Activated T-helper 9 cell treated with anti-CD3 and anti-CD28 coated beads, Interleukin-2, amount 50 U/mL, for 16 hours (primary cell): Measurements from ENCODE around the gene MAST4.
"Not testable (repeated sequence)": the region's sequence is repeated elsewhere in the genome, so short reads cannot be mapped to it uniquely, and the experiment has no call there.

ENCODE experiments used
- DNase-seq: peaks from one replicate; pipeline ENCODE4 v3.0.0-alpha.2; 2020; ENCODE audit warnings: low read depth

The MAST4 gene

GRCh38 chr5:67090040-67090439 lies 493.8 kb downstream of the MAST4 start:
- no peak for DNase-seq

DNA sequence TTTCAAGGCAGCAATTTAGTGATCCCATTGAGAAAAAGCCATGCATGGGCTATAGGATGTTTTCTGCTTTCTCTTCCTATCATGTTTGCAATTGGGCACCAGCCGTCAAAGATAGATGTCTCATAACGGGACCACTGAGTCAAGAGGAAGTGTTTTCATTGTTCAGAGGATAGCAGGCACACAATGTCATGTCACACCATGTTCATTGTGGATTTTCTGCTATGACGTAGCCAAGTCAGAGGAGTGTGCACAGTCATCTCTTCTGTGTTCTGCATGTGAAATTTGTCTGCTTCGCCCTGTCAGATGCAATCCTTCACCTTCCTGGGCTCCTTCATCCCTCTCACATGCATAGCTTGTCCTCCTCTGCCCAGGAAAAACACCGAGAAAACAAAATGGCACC lies 494.4 kb downstream of the MAST4 start:
- no peak for DNase-seq

GRCh38 chr5:67092535-67092934 lies 496.3 kb downstream of the MAST4 start:
- no peak for DNase-seq

DNA sequence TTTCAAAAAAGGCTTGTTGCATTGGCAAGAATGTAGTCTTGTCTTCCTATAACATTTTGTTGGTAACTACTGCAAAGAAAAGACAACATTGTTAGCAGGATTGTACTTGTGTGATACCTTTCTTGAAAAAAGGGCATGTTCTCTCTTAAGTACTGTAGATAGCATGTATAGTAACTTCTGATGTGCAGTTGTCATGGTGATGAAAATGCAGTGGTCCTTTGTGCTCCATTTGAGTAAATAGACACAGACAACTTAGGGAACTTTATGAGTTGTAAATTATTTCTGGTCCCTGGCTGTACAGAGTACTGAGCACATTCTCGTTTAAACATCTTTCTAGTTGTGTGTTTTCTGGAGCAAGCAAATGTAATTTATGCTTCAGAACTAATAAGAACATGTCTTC lies 497.1 kb downstream of the MAST4 start:
- DNase-seq, result no peak

DNA sequence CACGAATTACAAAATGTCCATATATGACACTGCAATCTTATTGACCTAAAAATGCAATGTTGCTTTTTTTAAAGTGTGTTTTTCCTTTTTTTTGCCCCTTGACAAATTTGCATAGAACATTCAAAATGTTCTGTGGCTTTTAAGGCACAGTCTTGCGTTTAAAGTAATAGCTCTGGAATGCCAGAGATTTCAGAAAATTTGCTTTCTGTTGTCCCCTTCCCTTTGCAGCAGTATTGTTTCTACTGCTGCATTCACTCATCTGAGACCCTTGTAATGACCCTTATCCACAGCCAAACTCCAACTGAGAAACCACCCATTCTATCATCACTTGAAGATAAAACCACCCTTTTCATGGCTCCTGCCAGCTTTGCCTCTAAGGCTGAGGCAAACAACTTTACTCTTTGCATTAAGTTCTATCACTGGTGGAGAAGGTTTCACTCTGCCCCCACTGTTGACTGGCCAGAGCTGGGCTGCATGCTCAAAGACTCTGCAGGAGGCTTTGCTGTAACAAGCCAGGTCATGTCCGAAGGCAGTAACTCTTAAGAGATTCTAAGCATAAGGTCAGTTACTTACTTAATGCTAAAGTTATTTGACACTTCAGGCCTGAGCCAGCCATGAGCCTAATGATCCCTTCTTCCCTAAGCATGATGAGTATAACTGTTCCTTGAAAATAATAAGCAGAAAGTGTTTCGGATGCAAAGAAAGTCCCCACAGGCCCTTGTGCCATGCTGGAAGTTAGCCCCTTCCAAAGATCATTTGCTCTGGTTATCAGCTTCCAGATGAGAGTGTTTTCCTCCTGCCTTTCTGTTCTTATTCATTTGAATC lies 498.5 kb downstream of the MAST4 start:
- DNase-seq, result no peak

- no peak for DNase-seq
These were observed 499.4 kb downstream of the MAST4 start for GRCh38 chr5:67095346-67096171.

GRCh38 chr5:67098656-67099055 lies 502.5 kb downstream of the MAST4 start:
- DNase-seq, result no peak

DNA sequence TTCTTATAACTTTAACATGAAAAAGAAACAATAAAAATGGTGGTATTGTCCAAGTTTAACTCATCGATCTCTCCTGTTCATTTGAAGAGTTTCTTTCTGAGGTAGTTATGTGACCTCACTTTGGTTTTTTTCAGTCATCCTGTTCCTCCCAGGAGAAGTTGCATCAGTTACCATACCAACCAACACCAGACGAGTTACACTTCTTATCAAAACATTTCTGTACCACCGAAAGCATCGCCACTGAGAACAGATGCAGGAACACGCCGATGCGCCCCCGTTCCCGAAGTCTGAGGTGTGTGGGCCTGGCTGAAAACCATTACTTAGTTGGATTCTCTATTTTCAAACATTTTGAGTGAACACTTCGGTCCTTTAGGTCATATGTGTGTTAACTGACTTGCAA lies 504.1 kb downstream of the MAST4 start:
- DNase-seq, result no peak

- no peak for DNase-seq
These were observed 506.5 kb downstream of the MAST4 start for GRCh38 chr5:67102708-67103107.

GRCh38 chr5:67104859-67105258 lies 508.7 kb downstream of the MAST4 start:
- no peak for DNase-seq

- no peak for DNase-seq
These were observed 509.1 kb downstream of the MAST4 start for GRCh38 chr5:67105270-67105669.

DNA sequence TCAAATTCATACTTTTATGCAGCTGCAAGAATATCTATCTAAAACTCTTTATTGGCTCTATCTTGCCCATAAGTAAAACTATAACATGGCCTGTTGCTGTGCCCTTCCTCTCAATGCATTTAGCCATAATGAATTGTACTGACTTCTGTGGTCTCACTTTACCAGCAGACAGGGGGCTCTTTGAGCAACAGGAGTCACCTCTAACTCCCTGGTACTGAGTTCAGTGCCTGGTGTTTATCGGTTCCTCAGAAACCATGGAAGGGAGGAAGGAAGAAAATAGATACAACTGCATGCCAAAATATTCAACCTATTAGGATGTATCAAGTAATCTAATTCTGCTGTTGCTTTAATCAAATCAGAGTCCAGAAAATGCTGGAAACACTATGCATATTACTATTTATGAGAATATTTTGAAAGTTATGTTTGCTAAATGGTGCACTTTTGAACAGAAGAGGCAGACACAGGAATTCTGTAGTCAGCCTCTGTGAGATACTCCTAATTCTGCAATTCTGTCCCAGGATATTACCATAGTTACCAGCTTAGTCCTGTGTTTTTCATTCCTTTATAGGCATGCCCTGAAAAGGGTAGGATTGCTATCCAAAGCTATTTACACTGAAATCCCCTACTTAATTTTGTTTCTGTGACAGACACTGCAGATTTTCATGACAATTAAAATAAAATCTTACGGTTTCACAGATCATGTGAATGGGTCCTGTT lies 510.6 kb downstream of the MAST4 start:
- DNase-seq, result no peak

GRCh38 chr5:67111779-67112178 lies 515.6 kb downstream of the MAST4 start:
- DNase-seq, result no peak

DNA sequence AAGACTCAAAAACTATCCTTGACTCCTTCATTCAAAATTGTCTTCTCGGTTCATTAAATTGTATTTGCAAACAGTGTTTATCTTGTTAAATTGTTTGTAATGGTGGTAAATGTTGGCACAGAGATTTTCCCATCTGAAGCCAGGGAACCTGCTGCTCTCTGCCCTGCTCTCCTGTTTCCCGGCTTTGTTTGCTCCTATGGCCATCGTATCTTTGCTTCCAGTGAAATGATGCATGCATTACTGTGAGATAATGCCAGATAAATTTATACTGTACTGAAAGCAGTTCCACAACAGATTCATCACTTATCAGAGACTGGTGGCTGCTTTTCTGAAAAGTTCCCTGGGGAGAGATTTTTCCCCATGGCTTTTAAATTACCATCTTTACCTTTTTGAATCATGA lies 519.1 kb downstream of the MAST4 start:
- DNase-seq, result no peak

- DNase-seq, result no peak
These were observed 519.6 kb downstream of the MAST4 start for GRCh38 chr5:67115817-67116216.

GRCh38 chr5:67118050-67118620 lies 521.9 kb downstream of the MAST4 start:
- no peak for DNase-seq

DNA sequence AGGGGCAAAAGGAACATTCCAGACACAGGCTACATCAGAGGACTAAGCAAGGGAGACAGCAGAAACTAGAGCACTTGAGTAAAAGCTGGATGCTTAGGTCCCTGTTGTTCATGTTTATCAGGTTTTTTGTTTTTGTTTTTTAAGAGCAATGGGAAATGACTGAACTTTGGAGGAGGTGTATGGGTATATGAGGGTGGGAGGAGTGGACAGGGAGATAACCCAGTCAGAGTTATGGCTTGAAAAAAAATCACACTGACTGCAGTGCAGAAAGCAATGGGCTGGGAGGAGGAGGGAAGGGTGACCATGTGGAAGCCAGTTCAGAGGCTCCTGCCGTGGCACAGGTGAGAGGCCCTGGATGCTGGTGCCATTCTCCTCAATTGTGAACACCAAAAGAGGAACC lies 522.8 kb downstream of the MAST4 start:
- no peak for DNase-seq

DNA sequence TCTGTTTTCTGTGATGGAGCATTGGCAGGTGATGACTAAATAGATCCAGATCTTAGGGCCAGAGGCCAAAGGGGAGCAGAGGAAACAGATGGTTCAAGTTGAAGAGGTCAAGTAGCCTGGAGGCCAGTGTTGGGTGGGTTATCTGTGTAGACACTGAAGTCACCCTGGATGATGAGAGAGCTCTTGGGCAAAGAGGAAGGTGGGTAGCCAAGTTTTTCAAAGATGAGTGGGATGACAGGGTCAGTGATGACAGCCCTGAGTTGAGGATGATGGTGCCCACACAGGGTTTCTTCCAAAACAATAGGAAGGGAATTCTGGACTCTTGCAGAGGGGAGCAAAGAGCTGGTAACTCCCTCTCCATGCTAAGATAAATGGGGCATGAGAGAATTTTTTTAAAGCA lies 523.8 kb downstream of the MAST4 start:
- no peak for DNase-seq

- DNase-seq, result no peak
These were observed 527.6 kb downstream of the MAST4 start for GRCh38 chr5:67123819-67124218.

GRCh38 chr5:67124556-67124955 lies 528.4 kb downstream of the MAST4 start:
- no peak for DNase-seq

DNA sequence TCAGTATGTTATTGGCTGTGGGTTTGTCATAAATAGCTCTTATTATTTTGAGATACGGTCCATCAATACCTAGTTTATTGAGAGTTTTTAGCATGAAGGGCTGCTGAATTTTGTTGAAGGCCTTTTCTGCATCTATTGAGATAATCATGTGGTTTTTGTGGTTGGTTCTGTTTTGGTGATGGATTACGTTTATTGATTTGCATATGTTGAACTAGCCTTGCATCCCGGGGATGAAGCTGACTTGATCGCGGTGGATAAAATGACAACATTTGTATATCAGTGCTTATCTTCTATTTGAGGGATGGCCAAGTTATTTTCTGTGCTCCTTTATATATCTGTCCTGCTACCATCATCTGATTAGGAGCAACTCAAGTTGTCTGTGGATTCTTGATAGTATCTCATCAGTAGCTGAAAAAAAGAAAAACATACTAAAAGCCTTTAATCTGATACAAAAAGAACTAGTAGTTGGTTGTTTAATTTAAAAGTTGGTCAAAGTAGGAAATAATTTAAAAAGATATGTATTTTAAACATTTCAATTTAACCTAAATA lies 531.2 kb downstream of the MAST4 start:
- DNase-seq, result not testable (repeated sequence)

DNA sequence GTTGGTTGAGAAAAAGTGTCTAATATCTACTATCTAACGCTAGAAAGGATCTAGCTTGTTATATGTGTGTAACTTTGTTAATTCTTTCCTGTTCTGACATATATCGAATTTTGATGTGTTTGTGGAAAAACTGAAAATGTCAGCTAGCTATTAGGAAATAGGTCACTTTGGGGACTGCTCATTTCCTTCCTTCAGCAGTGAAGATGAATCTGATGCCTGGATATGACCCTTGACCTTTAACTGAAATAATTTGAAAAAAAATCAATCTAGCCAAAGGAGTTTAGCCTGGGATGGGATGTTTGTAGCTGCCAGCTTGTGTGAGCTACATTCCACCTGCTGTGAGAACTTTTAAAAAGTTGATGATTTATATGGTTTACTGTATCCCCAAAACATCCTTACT lies 533.6 kb downstream of the MAST4 start:
- DNase-seq, result no peak
